Measurements from ENCODE around the gene PIBF1. TPM values are rescaled to one million over a fixed set of nuclear protein-coding genes. Genes with fewer than 3 reads are reported as not detected.
"Not testable (repeated sequence)": the region's sequence is repeated elsewhere in the genome, so short reads cannot be mapped to it uniquely, and the experiment has no call there.

PIBF1 gene
- total RNA-seq, 4 donors from 2014 or later, result 9.9 to 18.9 (median 11.7) TPM

GRCh38 chr13:73045031-73045430 lies 263.1 kb downstream of the PIBF1 start:
- DNase-seq (ENCODE audit: low spot score in 2 of 2), result no peak
- no peaks in the 10 kb centered on the region for H3K4me1 ChIP-seq
- WGBS, result 94% methylated on average over 6 of the region's 6 CpGs
- H3K9me3 ChIP-seq, result no peaks in the 10 kb centered on the region
- TF ChIP-seq EP300 (IDR thresholded peaks at IDR 0.05), result no peak
- TF ChIP-seq POLR2A (IDR thresholded peaks at IDR 0.05), result no peak
- no peaks in the 10 kb centered on the region for H3K36me3 ChIP-seq
- H3K27me3 ChIP-seq, result no peaks in the 10 kb centered on the region
- no peak overlapping the region for H3K4me3 ChIP-seq
- H3K27ac ChIP-seq, result no peak overlapping the region

DNA sequence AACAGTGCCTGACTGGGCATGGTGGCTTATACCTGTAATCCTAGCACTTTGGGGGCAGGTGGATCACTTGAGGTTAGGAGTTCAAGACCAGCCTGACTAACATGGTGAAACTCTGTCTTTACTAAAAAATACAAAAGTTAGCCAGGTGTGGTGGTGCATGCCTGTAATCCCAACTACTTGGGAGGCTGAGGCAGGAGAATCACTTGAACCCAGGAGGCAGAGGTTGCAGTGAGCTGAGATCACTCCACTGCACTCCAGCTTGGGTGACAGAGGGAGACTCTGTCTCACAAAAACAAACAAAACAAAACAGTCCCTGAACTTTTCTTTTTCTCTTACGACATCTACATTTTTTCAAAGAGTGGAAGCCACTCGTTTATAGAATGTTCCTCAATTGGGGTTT lies 266.7 kb downstream of the PIBF1 start:
- 85% methylated on average over 2 of the region's 2 CpGs for WGBS

DNA sequence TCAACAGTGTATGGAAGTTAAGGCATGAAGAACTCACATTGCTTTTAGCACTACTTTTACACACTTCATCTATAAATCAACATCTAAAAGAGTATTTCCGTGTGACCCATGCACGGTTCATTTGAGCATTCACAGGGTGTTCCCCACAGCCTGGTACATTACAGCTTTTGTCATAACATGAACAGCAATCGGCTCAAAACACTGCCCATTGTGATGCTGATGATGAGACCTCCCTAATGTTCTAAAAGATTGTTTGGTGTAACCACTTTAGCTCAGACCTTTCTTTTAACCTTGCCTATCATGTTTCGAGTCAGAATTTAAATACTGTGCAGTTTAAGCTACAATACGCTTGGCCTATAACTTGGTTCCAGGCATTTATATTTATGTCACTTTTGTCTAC lies 272.8 kb downstream of the PIBF1 start:
- 40% methylated on average over 5 of the region's 5 CpGs for WGBS
- Histone ChIP-seq H3K36me3 (no peaks in the 10 kb centered on the region), H3K4me3 (no peak overlapping the region), H3K4me1 (peaks cover 8% of the 10 kb centered on the region), H3K9me3 (no peaks in the 10 kb centered on the region), H3K27ac (no peak overlapping the region), H3K27me3 (peaks cover 9% of the 10 kb centered on the region)
- TF ChIP-seq POLR2AphosphoS5 (IDR thresholded peaks at IDR 0.05), result no peak
- TF ChIP-seq POLR2A (IDR thresholded peaks at IDR 0.05), result no peak
- TF ChIP-seq EP300 (IDR thresholded peaks at IDR 0.05), result no peak
- TF ChIP-seq, protein P1, sequence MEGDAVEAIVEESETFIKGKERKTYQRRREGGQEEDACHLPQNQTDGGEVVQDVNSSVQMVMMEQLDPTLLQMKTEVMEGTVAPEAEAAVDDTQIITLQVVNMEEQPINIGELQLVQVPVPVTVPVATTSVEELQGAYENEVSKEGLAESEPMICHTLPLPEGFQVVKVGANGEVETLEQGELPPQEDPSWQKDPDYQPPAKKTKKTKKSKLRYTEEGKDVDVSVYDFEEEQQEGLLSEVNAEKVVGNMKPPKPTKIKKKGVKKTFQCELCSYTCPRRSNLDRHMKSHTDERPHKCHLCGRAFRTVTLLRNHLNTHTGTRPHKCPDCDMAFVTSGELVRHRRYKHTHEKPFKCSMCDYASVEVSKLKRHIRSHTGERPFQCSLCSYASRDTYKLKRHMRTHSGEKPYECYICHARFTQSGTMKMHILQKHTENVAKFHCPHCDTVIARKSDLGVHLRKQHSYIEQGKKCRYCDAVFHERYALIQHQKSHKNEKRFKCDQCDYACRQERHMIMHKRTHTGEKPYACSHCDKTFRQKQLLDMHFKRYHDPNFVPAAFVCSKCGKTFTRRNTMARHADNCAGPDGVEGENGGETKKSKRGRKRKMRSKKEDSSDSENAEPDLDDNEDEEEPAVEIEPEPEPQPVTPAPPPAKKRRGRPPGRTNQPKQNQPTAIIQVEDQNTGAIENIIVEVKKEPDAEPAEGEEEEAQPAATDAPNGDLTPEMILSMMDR (IDR thresholded peaks at IDR 0.05), result no peak
- no peak for DNase-seq (ENCODE audit: low spot score in 2 of 2)

More for the DNA sequence above, 266.7 kb downstream of the PIBF1 start:
- not testable (repeated sequence) for H3K36me3 ChIP-seq; DNase-seq (ENCODE audit: low spot score in 2 of 2); H3K4me1 ChIP-seq; H3K9me3 ChIP-seq; H3K4me3 ChIP-seq; H3K27me3 ChIP-seq; H3K27ac ChIP-seq

DNA sequence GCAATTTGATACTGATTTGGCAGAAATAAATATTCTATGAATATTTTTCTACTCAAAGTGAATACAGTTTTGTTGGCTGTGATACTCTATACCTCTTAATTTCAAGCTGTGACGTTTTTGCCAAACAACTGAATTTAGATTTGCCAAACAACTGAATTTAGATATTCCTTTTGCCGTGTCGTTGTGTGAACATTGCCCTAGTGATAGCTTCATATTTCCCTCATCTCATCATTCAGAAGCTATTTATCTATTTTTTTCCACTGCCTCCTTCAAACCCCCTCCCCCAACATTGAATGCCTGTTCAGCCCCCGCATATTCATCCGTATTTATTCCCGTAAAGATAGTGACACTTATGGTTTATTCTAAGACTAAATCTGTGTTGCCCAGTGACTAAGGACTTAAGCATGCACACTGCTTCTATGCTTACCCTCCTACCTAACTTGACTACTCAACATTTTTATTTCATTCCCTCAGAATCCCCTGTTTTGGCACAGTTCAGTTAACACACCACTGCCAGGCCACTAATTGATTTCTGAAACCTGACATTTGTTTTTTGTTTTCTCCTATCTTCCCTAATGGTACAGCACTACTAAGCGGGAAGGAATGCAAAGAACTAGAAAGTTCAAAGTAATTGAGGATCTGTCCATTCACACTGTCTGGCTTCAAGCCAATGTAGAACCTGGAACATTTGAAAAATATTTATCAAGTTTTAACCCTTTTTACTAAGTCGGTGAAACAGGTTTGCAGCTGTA lies 274.1 kb downstream of the PIBF1 start:
- Histone ChIP-seq H3K9me3 (no peaks in the 10 kb centered on the region), H3K27ac (peak overlapping the region; percentile 76)

GRCh38 chr13:73056565-73056962 lies 274.6 kb downstream of the PIBF1 start:
- Histone ChIP-seq H3K4me3 (peak overlapping the region; percentile 83), H3K36me3 (no peaks in the 10 kb centered on the region), H3K27me3 (peaks cover 9% of the 10 kb centered on the region), H3K4me1 (peaks cover 8% of the 10 kb centered on the region), H3K27ac (peak overlapping the region; percentile 76), H3K9me3 (no peaks in the 10 kb centered on the region)
- TF ChIP-seq, protein P1 (IDR thresholded peaks at IDR 0.05), result no peak
- no peak for DNase-seq (ENCODE audit: low spot score in 2 of 2)
- 53% methylated on average over 4 of the region's 4 CpGs for WGBS

More for the DNA sequence above, 274.1 kb downstream of the PIBF1 start:
- TF ChIP-seq POLR2A (IDR thresholded peaks at IDR 0.05), result no peak
- TF ChIP-seq EP300 (IDR thresholded peaks at IDR 0.05), result no peak
- no peak for TF ChIP-seq POLR2AphosphoS5 (IDR thresholded peaks at IDR 0.05)
- TF ChIP-seq, protein P1 (IDR thresholded peaks at IDR 0.05), result no peak
- DNase-seq (ENCODE audit: low spot score in 2 of 2), result no peak
- WGBS, result 51% methylated on average over 8 of the region's 8 CpGs
- H3K4me3 ChIP-seq, result peak overlapping the region; percentile 83
- H3K4me1 ChIP-seq, result peaks cover 8% of the 10 kb centered on the region
- peaks cover 9% of the 10 kb centered on the region for H3K27me3 ChIP-seq
- no peaks in the 10 kb centered on the region for H3K36me3 ChIP-seq

DNA sequence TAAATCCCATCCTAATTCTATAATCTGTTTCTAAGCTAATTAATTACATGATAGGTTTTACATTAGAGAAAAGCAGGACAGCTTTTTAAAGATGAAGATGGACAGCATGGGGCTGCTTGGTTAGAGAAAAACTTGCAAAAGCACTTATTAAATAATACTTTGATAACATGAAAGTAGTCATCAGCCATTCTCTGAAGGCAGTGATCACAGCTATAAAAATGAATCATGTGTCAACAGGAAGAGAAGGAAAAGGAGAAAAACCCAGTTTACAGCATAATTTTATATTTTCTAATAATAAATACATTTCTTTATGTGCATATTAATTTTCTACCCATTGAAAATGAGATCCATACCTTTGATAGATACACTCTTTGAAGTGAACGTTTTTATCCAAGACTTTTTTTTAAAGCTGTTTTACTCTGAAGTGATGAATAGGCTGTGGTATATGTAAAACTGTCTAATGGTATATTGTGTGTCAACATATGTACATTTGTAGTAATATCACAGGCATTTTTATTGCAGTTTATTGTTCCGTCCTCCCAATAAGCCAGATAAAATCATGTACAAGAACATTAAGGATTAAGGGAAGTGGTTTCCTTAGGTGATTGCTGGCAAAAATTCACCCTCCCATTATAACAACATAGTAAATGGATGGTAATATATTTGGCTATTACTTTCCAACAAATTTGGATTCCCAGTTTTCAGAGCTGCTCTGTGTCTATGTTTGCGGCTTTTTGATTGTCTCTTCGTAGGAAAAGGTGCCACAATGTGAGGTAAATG lies 275.5 kb downstream of the PIBF1 start:
- DNase-seq (ENCODE audit: low spot score in 2 of 2), result no peak
- Histone ChIP-seq H3K36me3 (no peaks in the 10 kb centered on the region), H3K27me3 (peaks cover 9% of the 10 kb centered on the region), H3K27ac (peak overlapping the region; percentile 76), H3K9me3 (no peaks in the 10 kb centered on the region), H3K4me1 (peaks cover 8% of the 10 kb centered on the region), H3K4me3 (peak overlapping the region; percentile 83)
- TF ChIP-seq, protein P1 (IDR thresholded peaks at IDR 0.05), result no peak
- no peak for TF ChIP-seq POLR2A (IDR thresholded peaks at IDR 0.05)
- no peak for TF ChIP-seq EP300 (IDR thresholded peaks at IDR 0.05)
- TF ChIP-seq POLR2AphosphoS5 (IDR thresholded peaks at IDR 0.05), result no peak
- 52% methylated on average over 4 of the region's 4 CpGs for WGBS

All from suprapubic skin (tissue), 4 donors.